Smooth muscle cell of the umbilical artery (primary cell): ENCODE data around the gene BLTP3B. TPM values are rescaled to one million over a fixed set of nuclear protein-coding genes. Genes with fewer than 3 reads are reported as not detected.

Experiments
- total RNA-seq: library from RNA; depleted of rRNA; stranded (reverse); fragments of >200 nt; gene quantifications from 2 replicates; pipeline ENCODE4 v1.2.3, GENCODE V29; 2014

The BLTP3B gene, protein sequence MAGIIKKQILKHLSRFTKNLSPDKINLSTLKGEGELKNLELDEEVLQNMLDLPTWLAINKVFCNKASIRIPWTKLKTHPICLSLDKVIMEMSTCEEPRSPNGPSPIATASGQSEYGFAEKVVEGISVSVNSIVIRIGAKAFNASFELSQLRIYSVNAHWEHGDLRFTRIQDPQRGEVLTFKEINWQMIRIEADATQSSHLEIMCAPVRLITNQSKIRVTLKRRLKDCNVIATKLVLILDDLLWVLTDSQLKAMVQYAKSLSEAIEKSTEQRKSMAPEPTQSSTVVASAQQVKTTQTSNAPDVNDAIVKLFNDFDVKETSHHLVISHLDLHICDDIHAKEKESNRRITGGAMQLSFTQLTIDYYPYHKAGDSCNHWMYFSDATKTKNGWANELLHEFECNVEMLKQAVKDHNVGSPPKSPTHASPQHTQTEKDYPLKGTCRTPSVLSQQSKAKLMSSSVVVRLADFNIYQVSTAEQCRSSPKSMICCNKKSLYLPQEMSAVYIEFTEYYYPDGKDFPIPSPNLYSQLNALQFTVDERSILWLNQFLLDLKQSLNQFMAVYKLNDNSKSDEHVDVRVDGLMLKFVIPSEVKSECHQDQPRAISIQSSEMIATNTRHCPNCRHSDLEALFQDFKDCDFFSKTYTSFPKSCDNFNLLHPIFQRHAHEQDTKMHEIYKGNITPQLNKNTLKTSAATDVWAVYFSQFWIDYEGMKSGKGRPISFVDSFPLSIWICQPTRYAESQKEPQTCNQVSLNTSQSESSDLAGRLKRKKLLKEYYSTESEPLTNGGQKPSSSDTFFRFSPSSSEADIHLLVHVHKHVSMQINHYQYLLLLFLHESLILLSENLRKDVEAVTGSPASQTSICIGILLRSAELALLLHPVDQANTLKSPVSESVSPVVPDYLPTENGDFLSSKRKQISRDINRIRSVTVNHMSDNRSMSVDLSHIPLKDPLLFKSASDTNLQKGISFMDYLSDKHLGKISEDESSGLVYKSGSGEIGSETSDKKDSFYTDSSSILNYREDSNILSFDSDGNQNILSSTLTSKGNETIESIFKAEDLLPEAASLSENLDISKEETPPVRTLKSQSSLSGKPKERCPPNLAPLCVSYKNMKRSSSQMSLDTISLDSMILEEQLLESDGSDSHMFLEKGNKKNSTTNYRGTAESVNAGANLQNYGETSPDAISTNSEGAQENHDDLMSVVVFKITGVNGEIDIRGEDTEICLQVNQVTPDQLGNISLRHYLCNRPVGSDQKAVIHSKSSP (N-terminal part only)
- total RNA-seq, result 31.2 and 42.0 TPM in 2 replicates

DNA sequence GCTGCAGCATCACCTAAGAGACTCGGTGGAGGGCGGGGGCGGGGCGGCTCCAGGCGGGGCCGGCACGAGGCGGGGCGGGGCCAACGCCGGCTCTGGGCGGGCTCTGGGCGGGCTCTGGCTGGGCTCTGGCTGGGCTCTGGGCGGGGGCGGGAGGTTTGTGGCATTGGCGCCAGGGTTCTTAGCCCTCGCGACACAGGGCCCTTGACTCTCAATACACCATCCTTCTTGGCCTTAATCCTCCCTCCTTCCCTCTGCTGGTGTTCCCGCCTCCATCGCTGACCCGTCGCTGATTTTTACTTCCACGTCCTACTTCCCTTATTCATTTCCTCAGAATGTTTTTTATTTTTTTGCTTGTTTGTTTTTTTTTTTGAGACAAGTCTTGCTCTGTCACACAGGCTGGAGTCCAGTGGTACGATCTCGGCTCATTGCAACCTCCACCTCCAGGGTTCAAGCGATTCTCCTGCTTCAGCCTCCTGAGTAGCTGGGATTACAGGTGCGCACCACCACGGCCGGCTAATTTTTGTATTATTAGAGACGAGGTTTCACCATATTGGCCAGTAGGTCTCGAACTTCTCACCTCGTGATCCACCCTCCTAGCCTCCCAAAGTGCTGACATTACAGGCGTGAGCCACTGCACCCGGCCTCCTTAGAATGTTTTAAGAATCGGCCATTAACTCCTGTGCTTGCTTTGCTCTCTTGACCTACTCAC is at the start of gene BLTP3B:
TSS of gene BLTP3B (minus strand) at position 24 of the 709 bp plus-strand sequence. CDS start 239 bp downstream, outside the sequence.

Other genes starting within 250 kb of the BLTP3B start
- 0.30 and 0.83 TPM in 2 replicates for gene ANKS1B, start 157.9 kb downstream of the BLTP3B start, total RNA-seq
- 19.6 and 24.3 TPM in 2 replicates for gene ACTR6, start 57.9 kb upstream of the BLTP3B start, total RNA-seq
- gene DEPDC4, start 124.2 kb upstream of the BLTP3B start, total RNA-seq, result 0.59 and 0.65 TPM in 2 replicates
- 37.1 and 53.3 TPM in 2 replicates for gene SCYL2, start 124.3 kb upstream of the BLTP3B start, total RNA-seq
- gene SLC17A8, start 214.2 kb upstream of the BLTP3B start, total RNA-seq, result not detected in 2 replicates